Skeletal muscle tissue (tissue), 4 donors: Measurements from ENCODE around the gene MRTFA. TPM values are rescaled to one million over a fixed set of nuclear protein-coding genes. Genes with fewer than 3 reads are reported as not detected.
A peak's percentile ranks its signal among the peaks of the same experiment; 100 is the strongest.

Experiments
- H3K27ac ChIP-seq: one replicate; pipeline ENCODE4 v1.7.0; 2013; ENCODE audit warnings: mild to moderate bottlenecking, low read depth, low read length, inconsistent platforms
- H3K27me3 ChIP-seq, 3 donors: one replicate each; pipeline ENCODE4 v1.7.0; 2013; ENCODE audit warnings: low read length in 3 of 3; ENCODE audit not compliant: control insufficient read depth in 3 of 3, insufficient read depth in 3 of 3
- H3K36me3 ChIP-seq, 3 donors: one replicate each; pipeline ENCODE4 v1.7.0; 2013; ENCODE audit warnings: low read length in 3 of 3; ENCODE audit not compliant: control insufficient read depth in 3 of 3, insufficient read depth in 3 of 3
- H3K4me1 ChIP-seq, 3 donors: one replicate each; pipeline ENCODE4 v1.7.0; 2013; ENCODE audit warnings: low read length in 3 of 3, mild to moderate bottlenecking in 3 of 3; ENCODE audit not compliant: control insufficient read depth in 3 of 3, insufficient read depth in 3 of 3
- H3K4me3 ChIP-seq, 3 donors: one replicate each; pipeline ENCODE4 v1.7.0; 2013; ENCODE audit warnings: low read length in 3 of 3
- H3K9ac ChIP-seq, 3 donors: one replicate each; pipeline ENCODE4 v1.7.0; 2013; ENCODE audit warnings: low read length in 3 of 3, mild to moderate bottlenecking in 3 of 3, moderate library complexity in 2 of 3, low read depth in 1 of 3
- H3K9me3 ChIP-seq, 3 donors: one replicate each; pipeline ENCODE4 v1.7.0; 2013; ENCODE audit warnings: low read length in 3 of 3; ENCODE audit not compliant: control insufficient read depth in 3 of 3
- total RNA-seq: library from RNA; depleted of rRNA; stranded (reverse); fragments of >200 nt; gene quantifications from one replicate; pipeline ENCODE4 v1.2.3, GENCODE V29; 2014
- donor health status: Osteomylitis.

Gene MRTFA
- total RNA-seq, 1 donor from 2014 or later: 25.6 TPM

GRCh38 chr22:40616578-40616977, 19.9 kb downstream of the MRTFA start:
- H3K4me3 ChIP-seq: no peak overlapping the region
- peaks cover 2 to 10% (median 6%) of the 10 kb centered on the region in 3 donors for H3K4me1 ChIP-seq
- H3K9ac ChIP-seq: no peak overlapping the region
- H3K27me3 ChIP-seq: no peaks in the 10 kb centered on the region
- H3K36me3 ChIP-seq: no peaks in the 10 kb centered on the region
- no peak overlapping the region for H3K27ac ChIP-seq
- peaks cover 0 to 5% (median 0%) of the 10 kb centered on the region in 3 donors for H3K9me3 ChIP-seq

DNA sequence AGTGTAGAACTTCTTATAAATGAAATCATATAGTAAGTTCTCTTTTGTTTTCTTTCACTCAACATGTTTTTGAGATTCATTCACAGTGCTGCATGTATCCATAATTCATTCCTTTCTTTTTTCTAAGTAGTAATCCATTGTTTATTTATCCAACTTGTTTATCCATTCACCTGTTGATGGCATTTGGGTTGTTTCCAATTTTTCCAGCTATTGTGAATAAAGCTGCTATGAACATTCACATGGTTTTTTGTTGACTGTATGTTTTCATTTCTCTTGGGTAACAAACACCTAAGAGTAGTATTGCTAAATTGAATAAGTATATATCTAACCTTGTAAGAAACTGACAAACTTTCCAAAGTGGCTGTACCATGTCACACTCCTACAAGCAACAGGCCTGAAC, 23.5 kb downstream of the MRTFA start:
- no peak overlapping the region for H3K4me3 ChIP-seq
- no peaks in the 10 kb centered on the region for H3K36me3 ChIP-seq
- H3K27me3 ChIP-seq: no peaks in the 10 kb centered on the region
- peaks cover 11 to 19% (median 12%) of the 10 kb centered on the region in 3 donors for H3K4me1 ChIP-seq
- no peak overlapping the region for H3K27ac ChIP-seq
- H3K9ac ChIP-seq: no peak overlapping the region
- no peaks in the 10 kb centered on the region for H3K9me3 ChIP-seq

GRCh38 chr22:40612291-40612751, 24.2 kb downstream of the MRTFA start:
- peaks cover 11 to 19% (median 12%) of the 10 kb centered on the region in 3 donors for H3K4me1 ChIP-seq
- no peak overlapping the region for H3K9ac ChIP-seq
- no peaks in the 10 kb centered on the region for H3K9me3 ChIP-seq
- no peaks in the 10 kb centered on the region for H3K36me3 ChIP-seq
- no peak overlapping the region for H3K27ac ChIP-seq
- H3K27me3 ChIP-seq: no peaks in the 10 kb centered on the region
- no peak overlapping the region for H3K4me3 ChIP-seq

DNA sequence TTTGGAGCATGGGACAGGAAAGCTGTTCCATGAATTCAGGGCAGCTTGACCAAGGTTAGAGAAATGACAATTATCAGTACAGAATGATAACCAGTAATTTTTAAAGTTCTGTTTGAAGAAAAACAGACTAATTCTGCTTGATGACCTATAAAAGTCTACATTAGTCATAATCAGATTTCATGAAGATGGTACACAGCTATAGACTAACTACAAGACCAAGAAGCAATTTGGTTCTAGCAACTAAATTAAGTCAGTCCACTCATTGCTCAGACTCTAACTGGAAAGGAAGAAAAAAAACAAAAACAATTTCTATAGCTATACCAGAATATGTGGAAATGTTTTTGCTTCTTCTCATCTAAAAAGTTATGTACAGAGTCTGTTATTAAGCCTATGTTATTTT, 24.9 kb downstream of the MRTFA start:
- Histone ChIP-seq H3K27ac (no peak overlapping the region), H3K27me3 (no peaks in the 10 kb centered on the region), H3K9me3 (no peaks in the 10 kb centered on the region), H3K4me1 (peaks cover 15 to 25% (median 15%) of the 10 kb centered on the region in 3 donors), H3K4me3 (no peak overlapping the region), H3K36me3 (no peaks in the 10 kb centered on the region), H3K9ac (no peak overlapping the region)

DNA sequence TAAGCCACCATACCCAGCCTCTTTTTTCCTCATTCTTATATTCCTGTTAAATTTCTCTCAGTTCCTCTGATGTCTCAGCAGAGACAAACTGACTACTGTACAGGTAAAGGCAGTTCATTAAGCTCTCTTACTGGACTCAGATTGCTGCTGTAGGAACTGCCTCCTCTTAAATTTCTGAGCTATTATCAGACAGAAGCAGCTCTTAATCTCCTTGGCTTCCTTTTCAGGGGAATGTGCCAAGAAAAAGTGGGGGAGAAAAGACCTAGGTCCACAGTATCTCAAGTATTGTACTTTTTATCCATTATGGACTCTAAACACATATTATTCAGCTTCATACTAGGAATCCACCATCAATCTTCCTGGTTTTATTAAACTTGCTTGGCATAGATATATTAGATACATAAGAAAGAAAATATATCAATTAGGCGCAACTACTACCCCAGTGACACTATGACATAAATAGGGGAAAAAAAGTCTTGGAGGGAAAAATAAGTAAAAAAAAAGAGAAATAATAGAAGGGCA, 26.1 kb downstream of the MRTFA start:
- Histone ChIP-seq H3K27ac (no peak overlapping the region), H3K27me3 (no peaks in the 10 kb centered on the region), H3K4me3 (no peak overlapping the region), H3K36me3 (no peaks in the 10 kb centered on the region), H3K9ac (peak overlapping the region in 1 of 3 donors; percentile 12), H3K4me1 (peaks cover 23 to 29% (median 24%) of the 10 kb centered on the region in 3 donors), H3K9me3 (no peaks in the 10 kb centered on the region)

DNA sequence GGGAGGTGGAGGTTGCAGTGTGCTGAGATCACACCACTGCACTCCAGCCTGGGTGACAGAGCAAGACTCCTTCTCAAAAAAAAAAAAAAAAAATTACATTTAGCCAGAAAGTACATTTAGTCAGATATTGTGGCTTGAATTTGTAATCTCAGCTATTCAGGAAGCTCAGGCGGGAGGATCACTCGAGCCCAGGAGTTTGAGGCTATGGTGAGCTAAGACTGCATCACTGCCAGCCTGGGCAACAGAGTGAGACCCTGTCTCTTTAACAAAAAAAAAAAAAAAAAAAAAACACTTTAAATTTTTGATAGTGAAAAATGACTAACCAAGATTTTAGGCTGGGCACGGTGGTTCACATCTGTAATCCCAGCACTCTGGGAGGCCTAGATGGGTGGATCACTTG, 27.3 kb downstream of the MRTFA start:
- Histone ChIP-seq H3K27ac (no peak overlapping the region), H3K9ac (no peak overlapping the region), H3K36me3 (no peaks in the 10 kb centered on the region), H3K27me3 (no peaks in the 10 kb centered on the region), H3K4me1 (peaks cover 23 to 29% (median 26%) of the 10 kb centered on the region in 3 donors), H3K4me3 (no peak overlapping the region), H3K9me3 (no peaks in the 10 kb centered on the region)

- no peak overlapping the region for H3K4me3 ChIP-seq
- no peaks in the 10 kb centered on the region for H3K9me3 ChIP-seq
- no peak overlapping the region for H3K9ac ChIP-seq
- H3K4me1 ChIP-seq: peaks cover 22 to 30% (median 24%) of the 10 kb centered on the region in 3 donors
- no peak overlapping the region for H3K27ac ChIP-seq
- no peaks in the 10 kb centered on the region for H3K36me3 ChIP-seq
- H3K27me3 ChIP-seq: no peaks in the 10 kb centered on the region
Observed at GRCh38 chr22:40607506-40607905, 29.0 kb downstream of the MRTFA start.

DNA sequence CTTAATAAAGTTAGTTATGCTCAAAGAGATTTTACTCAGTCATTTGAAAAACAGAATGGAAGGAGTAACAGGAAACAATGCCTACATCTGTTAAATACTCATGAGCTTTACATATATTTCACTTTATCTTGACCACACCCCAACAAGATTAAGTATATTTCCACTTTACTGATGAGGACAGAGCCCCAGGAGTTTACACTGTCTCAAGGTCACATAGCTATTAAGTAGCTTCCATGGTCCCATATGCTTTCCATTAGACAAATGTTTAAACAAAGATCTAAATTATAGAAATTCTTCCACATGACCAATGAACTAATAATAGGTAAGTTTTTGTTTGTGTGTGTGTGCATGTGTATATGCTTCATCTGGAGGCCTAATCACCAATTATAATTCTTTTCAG, 30.2 kb downstream of the MRTFA start:
- Histone ChIP-seq H3K36me3 (no peaks in the 10 kb centered on the region), H3K27me3 (no peaks in the 10 kb centered on the region), H3K4me1 (peaks cover 29 to 31% (median 30%) of the 10 kb centered on the region in 3 donors), H3K4me3 (no peak overlapping the region), H3K9me3 (no peaks in the 10 kb centered on the region), H3K9ac (no peak overlapping the region), H3K27ac (no peak overlapping the region)

- H3K27me3 ChIP-seq: no peaks in the 10 kb centered on the region
- H3K4me1 ChIP-seq: peaks cover 31 to 34% (median 33%) of the 10 kb centered on the region in 3 donors
- no peak overlapping the region for H3K4me3 ChIP-seq
- H3K9ac ChIP-seq: no peak overlapping the region
- no peaks in the 10 kb centered on the region for H3K36me3 ChIP-seq
- H3K9me3 ChIP-seq: no peaks in the 10 kb centered on the region
- no peak overlapping the region for H3K27ac ChIP-seq
Observed at GRCh38 chr22:40605761-40606160, 30.8 kb downstream of the MRTFA start.

- Histone ChIP-seq H3K4me3 (no peak overlapping the region), H3K27me3 (no peaks in the 10 kb centered on the region), H3K27ac (no peak overlapping the region), H3K9ac (no peak overlapping the region), H3K4me1 (peaks cover 22 to 28% (median 25%) of the 10 kb centered on the region in 3 donors), H3K9me3 (no peaks in the 10 kb centered on the region), H3K36me3 (no peaks in the 10 kb centered on the region)
Observed at GRCh38 chr22:40603088-40603605, 33.4 kb downstream of the MRTFA start.
